HepG2 (cell line): ENCODE data around the gene BRIP1.

Experiments
- AFF4 ChIP-seq: sonication (generic); formaldehyde crosslinking; IDR thresholded peaks from 2 replicates; pipeline ENCODE4 v1.4.0; 2020; ENCODE audit warnings: missing genetic modification reagents
- CTCF ChIP-seq: sonication (generic); formaldehyde crosslinking; IDR thresholded peaks from 2 replicates; pipeline ENCODE4 v1.5.0; 2020; ENCODE audit warnings: mild to moderate bottlenecking, missing genetic modification reagents, moderate library complexity
- ELF3 ChIP-seq: IDR thresholded peaks from 2 replicates; pipeline ENCODE4 v1.6.1; 2016; ENCODE audit warnings: missing genetic modification reagents, missing compliant biosample characterization
- ELF4 ChIP-seq: sonication (generic); formaldehyde crosslinking; IDR thresholded peaks from 2 replicates; pipeline ENCODE4 v1.5.0; 2020; ENCODE audit warnings: missing genetic modification reagents, mild to moderate bottlenecking, moderate library complexity, borderline replicate concordance
- FLYWCH1 ChIP-seq: sonication (generic); formaldehyde crosslinking; IDR thresholded peaks from 2 replicates; pipeline ENCODE4 v1.8.1; 2023; ENCODE audit warnings: mild to moderate bottlenecking, missing genetic modification reagents
- FOXP1 ChIP-seq, 2 experiments: fragments of 450-650 bp in 1 of 2; IDR thresholded peaks; 2 replicates each; pipeline ENCODE4 v1.6.1; 2017 to 2018; ENCODE audit warnings: antibody characterized with exemption in 1 of 2
- MYPOP ChIP-seq: sonication (generic); formaldehyde crosslinking; IDR thresholded peaks from 2 replicates; pipeline ENCODE4 v1.8.1; 2023; ENCODE audit warnings: mild to moderate bottlenecking, moderate library complexity, missing genetic modification reagents
- NCOA2 ChIP-seq: sonication (generic); formaldehyde crosslinking; IDR thresholded peaks from 2 replicates; pipeline ENCODE4 v1.8.0; 2022; ENCODE audit warnings: inconsistent platforms
- NFE2L1 ChIP-seq: sonication (generic); formaldehyde crosslinking; IDR thresholded peaks from 2 replicates; pipeline ENCODE4 v1.4.0; 2020; ENCODE audit warnings: missing genetic modification reagents, mild to moderate bottlenecking, borderline replicate concordance
- RORA ChIP-seq: sonication (generic); formaldehyde crosslinking; IDR thresholded peaks from 2 replicates; pipeline ENCODE4 v1.5.0; 2020; ENCODE audit warnings: mild to moderate bottlenecking, missing genetic modification reagents, moderate library complexity
- SRSF1 ChIP-seq: fragments of 200-400 bp; formaldehyde crosslinking; optimal IDR thresholded peaks from 2 replicates; pipeline ENCODE3; 2017; ENCODE audit warnings: mild to moderate bottlenecking, low read depth, low read length, moderate library complexity
- ZNF18 ChIP-seq: sonication (generic); formaldehyde crosslinking; IDR thresholded peaks from 2 replicates; pipeline ENCODE4 v1.8.0; 2022; ENCODE audit warnings: mild to moderate bottlenecking, missing genetic modification reagents; ENCODE audit not compliant: insufficient replicate concordance
- TF ChIP-seq, protein P1 (sequence below): sonication (generic); formaldehyde crosslinking; conservative IDR thresholded peaks from 2 replicates; pipeline ENCODE4 v1.4.0; 2020; ENCODE audit warnings: missing genetic modification reagents
- TF ChIP-seq, protein P2 (sequence below), 2 experiments: sonication (generic) in 1 of 2; formaldehyde crosslinking in 1 of 2; IDR thresholded peaks; 2 replicates each; pipeline versions ENCODE4 v1.6.1 to v1.9.0; 2014 to 2022; ENCODE audit warnings: antibody characterized with exemption in 1 of 2, borderline replicate concordance in 1 of 2, inconsistent platforms in 1 of 2, low read depth in 1 of 2, missing genetic modification reagents in 1 of 2

- TF ChIP-seq FLYWCH1 (CRISPR knock-in tag) (no peak), NCOA2 (CRISPR knock-in tag) (no peak), CTCF (CRISPR knock-in tag) (no peak), ELF4 (no peak), ZNF18 (CRISPR knock-in tag) (no peak), FOXP1 (IDR thresholded peaks at IDR 0.05) (no peak), FOXP1 (CRISPR knock-in tag; IDR thresholded peaks at IDR 0.05) (no peak), RORA (no peak), SRSF1 (no peak), MYPOP (CRISPR knock-in tag) (no peak), ELF3 (CRISPR knock-in tag) (no peak), AFF4 (CRISPR knock-in tag) (no peak), NFE2L1 (CRISPR knock-in tag) (no peak)
- TF ChIP-seq, protein P1, sequence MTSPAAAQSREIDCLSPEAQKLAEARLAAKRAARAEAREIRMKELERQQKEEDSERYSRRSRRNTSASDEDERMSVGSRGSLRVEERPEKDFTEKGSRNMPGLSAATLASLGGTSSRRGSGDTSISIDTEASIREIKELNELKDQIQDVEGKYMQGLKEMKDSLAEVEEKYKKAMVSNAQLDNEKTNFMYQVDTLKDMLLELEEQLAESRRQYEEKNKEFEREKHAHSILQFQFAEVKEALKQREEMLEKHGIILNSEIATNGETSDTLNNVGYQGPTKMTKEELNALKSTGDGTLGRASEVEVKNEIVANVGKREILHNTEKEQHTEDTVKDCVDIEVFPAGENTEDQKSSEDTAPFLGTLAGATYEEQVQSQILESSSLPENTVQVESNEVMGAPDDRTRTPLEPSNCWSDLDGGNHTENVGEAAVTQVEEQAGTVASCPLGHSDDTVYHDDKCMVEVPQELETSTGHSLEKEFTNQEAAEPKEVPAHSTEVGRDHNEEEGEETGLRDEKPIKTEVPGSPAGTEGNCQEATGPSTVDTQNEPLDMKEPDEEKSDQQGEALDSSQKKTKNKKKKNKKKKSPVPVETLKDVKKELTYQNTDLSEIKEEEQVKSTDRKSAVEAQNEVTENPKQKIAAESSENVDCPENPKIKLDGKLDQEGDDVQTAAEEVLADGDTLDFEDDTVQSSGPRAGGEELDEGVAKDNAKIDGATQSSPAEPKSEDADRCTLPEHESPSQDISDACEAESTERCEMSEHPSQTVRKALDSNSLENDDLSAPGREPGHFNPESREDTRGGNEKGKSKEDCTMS (CRISPR knock-in tag), result no peak
- TF ChIP-seq, protein P2, sequence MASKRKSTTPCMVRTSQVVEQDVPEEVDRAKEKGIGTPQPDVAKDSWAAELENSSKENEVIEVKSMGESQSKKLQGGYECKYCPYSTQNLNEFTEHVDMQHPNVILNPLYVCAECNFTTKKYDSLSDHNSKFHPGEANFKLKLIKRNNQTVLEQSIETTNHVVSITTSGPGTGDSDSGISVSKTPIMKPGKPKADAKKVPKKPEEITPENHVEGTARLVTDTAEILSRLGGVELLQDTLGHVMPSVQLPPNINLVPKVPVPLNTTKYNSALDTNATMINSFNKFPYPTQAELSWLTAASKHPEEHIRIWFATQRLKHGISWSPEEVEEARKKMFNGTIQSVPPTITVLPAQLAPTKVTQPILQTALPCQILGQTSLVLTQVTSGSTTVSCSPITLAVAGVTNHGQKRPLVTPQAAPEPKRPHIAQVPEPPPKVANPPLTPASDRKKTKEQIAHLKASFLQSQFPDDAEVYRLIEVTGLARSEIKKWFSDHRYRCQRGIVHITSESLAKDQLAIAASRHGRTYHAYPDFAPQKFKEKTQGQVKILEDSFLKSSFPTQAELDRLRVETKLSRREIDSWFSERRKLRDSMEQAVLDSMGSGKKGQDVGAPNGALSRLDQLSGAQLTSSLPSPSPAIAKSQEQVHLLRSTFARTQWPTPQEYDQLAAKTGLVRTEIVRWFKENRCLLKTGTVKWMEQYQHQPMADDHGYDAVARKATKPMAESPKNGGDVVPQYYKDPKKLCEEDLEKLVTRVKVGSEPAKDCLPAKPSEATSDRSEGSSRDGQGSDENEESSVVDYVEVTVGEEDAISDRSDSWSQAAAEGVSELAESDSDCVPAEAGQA (IDR thresholded peaks at IDR 0.05; ENCODE audit: low read depth), result no peak
- TF ChIP-seq, protein P2 (CRISPR knock-in tag; IDR thresholded peaks at IDR 0.05; ENCODE audit: borderline replicate concordance), result no peak
These were observed 104.0 kb downstream of the BRIP1 start for GRCh38 chr17:61759362-61759761.
